GM12878 (cell line): ENCODE measurements around the gene SLC39A6. TPM values are rescaled to one million over a fixed set of nuclear protein-coding genes. Genes with fewer than 3 reads are reported as not detected.

Source experiments
- ATAC-seq: fragments of 200-7000 bp; cut with Tn5 transposase; 3 replicates; pipeline ENCODE4 v1.9.1; 2020; ENCODE audit warnings: mild to moderate bottlenecking, moderate library complexity
- BruUV-seq: library from RNA; stranded (reverse); fragments of 400-500 nt; replicated peaks from 2 replicates; lab custom pipeline; 2021; lab: Mats Ljungman, UMichigan
- CTCF ChIA-PET: fragments of 300-600 bp; sonication (Branson Sonifier 250); formaldehyde crosslinking; extraction: SDS; loops from one replicate; lab custom pipeline; 2021; ENCODE audit warnings: inconsistent platforms; lab: Yijun Ruan, JAX
- POLR2A ChIA-PET: fragments of 350-600 bp; formaldehyde crosslinking; extraction: SDS; loops from one replicate; lab custom pipeline; 2021; ENCODE audit warnings: inconsistent platforms; lab: Charles Lee
- RAD21 ChIA-PET: fragments of 300-600 bp; sonication (Branson Sonifier 250); formaldehyde crosslinking; loops from one replicate; lab custom pipeline; 2023; ENCODE audit warnings: antibody characterized with exemption; ENCODE audit not compliant: unreplicated experiment; lab: Charles Lee
- SMC1A ChIA-PET: fragments of 300-600 bp; sonication (Branson Sonifier 250); formaldehyde crosslinking; loops from one replicate; lab custom pipeline; 2023; ENCODE audit not compliant: unreplicated experiment, uncharacterized antibody; lab: Charles Lee
- DNase-seq: peaks from one replicate; pipeline ENCODE4 v3.0.0-alpha.2; 2011; ENCODE audit warnings: low read depth, low spot score
- FAIRE-seq: peaks from 3 replicates; lab custom pipeline; 2011; peaks lifted over from hg19 to GRCh38; lab: Jason Lieb, UNC
- H2AFZ ChIP-seq: 2 replicates; pipeline ENCODE4 v1.6.0; 2011; ENCODE audit warnings: low read depth, low read length, control low read depth; ENCODE audit not compliant: control insufficient read depth
- H3K27ac ChIP-seq: 2 replicates; pipeline ENCODE4 v1.5.1; 2011; ENCODE audit warnings: control low read depth; ENCODE audit not compliant: control insufficient read depth, insufficient read depth
- H3K27me3 ChIP-seq, 2 experiments: replicated peaks in 1 of 2; 2 replicates each; pipeline versions ENCODE4 v1.6.0 to v1.6.1; 2011; ENCODE audit warnings: low read length in 1 of 2; ENCODE audit not compliant: control insufficient read depth in 2 of 2, insufficient read depth in 2 of 2
- H3K36me3 ChIP-seq, 2 experiments: 2 replicates each; pipeline ENCODE4 v1.5.1; 2011; ENCODE audit warnings: low read length in 1 of 2; ENCODE audit not compliant: control insufficient read depth in 2 of 2, insufficient read depth in 2 of 2
- H3K4me1 ChIP-seq: 2 replicates; pipeline ENCODE4 v1.6.1; 2011; ENCODE audit warnings: mild to moderate bottlenecking, low read length, moderate library complexity, mixed read lengths; ENCODE audit not compliant: control insufficient read depth, insufficient read depth
- H3K4me2 ChIP-seq: 2 replicates; pipeline ENCODE4 v1.6.0; 2011; ENCODE audit warnings: control low read depth; ENCODE audit not compliant: control insufficient read depth, insufficient read depth
- H3K4me3 ChIP-seq: fragments of 200-600 bp; sonication (generic); 2 replicates; pipeline ENCODE4 v1.5.1; 2016
- H3K79me2 ChIP-seq: 2 replicates; pipeline ENCODE4 v1.6.0; 2011; ENCODE audit warnings: low read length; ENCODE audit not compliant: control insufficient read depth, insufficient read depth
- H3K9ac ChIP-seq: 2 replicates; pipeline ENCODE4 v1.8.0; 2011; ENCODE audit warnings: low read length, control low read depth, mixed read lengths; ENCODE audit not compliant: control insufficient read depth, insufficient read depth
- H3K9me3 ChIP-seq: replicated peaks from 3 replicates; pipeline ENCODE4 v1.5.1; 2011; ENCODE audit warnings: mild to moderate bottlenecking, low read length; ENCODE audit not compliant: control insufficient read depth, insufficient read depth
- H4K20me1 ChIP-seq: 2 replicates; pipeline ENCODE4 v1.6.0; 2011; ENCODE audit not compliant: control insufficient read depth, insufficient read depth
- BACH1 ChIP-seq: fragments of 450-650 bp; IDR thresholded peaks from 2 replicates; pipeline ENCODE4 v1.6.1; 2017; ENCODE audit warnings: mild to moderate bottlenecking, borderline replicate concordance
- CHD2 ChIP-seq: IDR thresholded peaks from 2 replicates; pipeline ENCODE4 v1.6.1; 2011; ENCODE audit warnings: low read depth, low read length, improper control_type of control experiment, borderline replicate concordance
- FOXM1 ChIP-seq: IDR thresholded peaks from 2 replicates; pipeline ENCODE4 v1.6.1; 2012; ENCODE audit warnings: low read depth, mild to moderate bottlenecking, inconsistent platforms, low read length, moderate library complexity
- HDGF ChIP-seq: fragments of 450-650 bp; IDR thresholded peaks from 2 replicates; pipeline ENCODE4 v1.6.1; 2016; ENCODE audit warnings: antibody characterized with exemption
- NBN ChIP-seq: fragments of 450-650 bp; IDR thresholded peaks from 2 replicates; pipeline ENCODE4 v1.6.1; 2016
- NFIC ChIP-seq: IDR thresholded peaks from 2 replicates; pipeline ENCODE4 v1.6.1; 2012; ENCODE audit warnings: low read depth, mild to moderate bottlenecking, inconsistent platforms, low read length, moderate library complexity
- NRF1 ChIP-seq: conservative IDR thresholded peaks from 2 replicates; pipeline ENCODE4 v1.6.1; 2011; ENCODE audit warnings: mild to moderate bottlenecking, low read depth, low read length, improper control_type of control experiment
- POU2F2 ChIP-seq: IDR thresholded peaks from 3 replicates; pipeline ENCODE4 v1.6.1; 2011; ENCODE audit warnings: low read depth, mild to moderate bottlenecking, low read length, borderline replicate concordance
- RB1 ChIP-seq: fragments of 450-650 bp; formaldehyde crosslinking; IDR thresholded peaks from 2 replicates; pipeline ENCODE4 v1.6.1; 2017; ENCODE audit warnings: mild to moderate bottlenecking, borderline replicate concordance
- SRF ChIP-seq, 2 experiments: IDR thresholded peaks; 2 replicates each; pipeline ENCODE4 v1.6.1; 2011; ENCODE audit warnings: low read depth in 2 of 2, low read length in 2 of 2, mild to moderate bottlenecking in 1 of 2, moderate library complexity in 1 of 2
- TCF3 ChIP-seq: IDR thresholded peaks from 2 replicates; pipeline ENCODE4 v1.6.1; 2012; ENCODE audit warnings: low read depth, mild to moderate bottlenecking, low read length, borderline replicate concordance; ENCODE audit not compliant: insufficient read depth
- ZSCAN29 ChIP-seq: fragments of 450-650 bp; IDR thresholded peaks from 2 replicates; pipeline ENCODE4 v1.6.1; 2017; ENCODE audit warnings: mild to moderate bottlenecking, moderate library complexity
- WGBS: methylation state at CpG from one replicate; pipeline ENCODE4 v1.1.6; 2016; ENCODE audit warnings: low lambda C conversion rate; ENCODE audit not compliant: insufficient replicate concordance, insufficient coverage; ENCODE audit errors: missing lambda C conversion rate; 5-methylcytosine and 5-hydroxymethylcytosine counted together
- in situ Hi-C: fragments of 300-500 bp; cut with MboI; formaldehyde crosslinking; loops from 9 replicates; pipeline ENCODE4 v1.14.3; 2018; ENCODE audit warnings: mixed read lengths
- intact Hi-C: fragments of 100-400 bp; cut with micrococcal nuclease; formaldehyde crosslinking; loops from one replicate; pipeline ENCODE4 v1.14.2; 2022; ENCODE audit not compliant: unreplicated experiment
- polyA plus RNA-seq, 11 experiments: library from polyadenylated mRNA; depleted of rRNA in 4 of 11; unstranded in 6 of 11; stranded (reverse) in 5 of 11; fragments of >200 nt; fragmentation: Nextera tagmentation in 4 of 11; fragmentation: Illumina TruSeq in 1 of 11; extraction: Ambion mirVana in 4 of 11; extraction: Trizol in 1 of 11; gene quantifications; 1 replicate in 1 of 11; 2 replicates in 10 of 11; pipeline versions ENCODE4 v1.2.1 to v1.2.3, GENCODE V29; 2011 to 2016; ENCODE audit warnings: inconsistent platforms in 2 of 11, missing spikeins in 2 of 11, low read depth in 1 of 11
- total RNA-seq, 4 experiments: library from RNA; depleted of rRNA in 3 of 4; stranded (reverse); fragments of >200 nt in 3 of 4; fragmentation: Illumina TruSeq in 1 of 4; extraction: Trizol in 1 of 4; gene quantifications; 2 replicates each; pipeline versions ENCODE4 v1.2.1 to v1.2.3, GENCODE V29; 2013 to 2021
- TF ChIP-seq, protein P1 (sequence below): IDR thresholded peaks from 2 replicates; pipeline ENCODE4 v1.6.1; 2012; ENCODE audit warnings: mild to moderate bottlenecking, low read depth, low read length
- TF ChIP-seq, protein P2 (sequence below): fragments of 450-650 bp; IDR thresholded peaks from 2 replicates; pipeline ENCODE4 v1.6.1; 2017; ENCODE audit warnings: mild to moderate bottlenecking, moderate library complexity
- TF ChIP-seq, protein P3 (sequence below): fragments of 450-650 bp; IDR thresholded peaks from 2 replicates; pipeline ENCODE4 v1.6.1; 2016; ENCODE audit warnings: mild to moderate bottlenecking

Gene SLC39A6
- total and polyA plus RNA-seq, 10 of the 15 experiments (the other 5 are each of a cell fraction or from before 2014, with no cell fraction given), result 12.4 to 65.9 (median 41.3) TPM

GRCh38 chr18:36131692-36132483, 2.7 kb upstream of the SLC39A6 start:
- Histone ChIP-seq H3K36me3 (no peaks in the 10 kb centered on the region; a peak in 1 of 4 replicates), H3K79me2 (peaks cover 73% of the 10 kb centered on the region), H3K4me2 (peak overlapping the region; percentile 85), H3K27ac (no peak overlapping the region), H3K27me3 (no peaks in the 10 kb centered on the region), H3K9ac (no peak overlapping the region), H3K4me3 (peak overlapping the region; percentile 85; the same call in 1 of the 2 replicates), H4K20me1 (no peaks in the 10 kb centered on the region), H3K9me3 (no peaks in the 10 kb centered on the region), H2AFZ (no peak overlapping the region), H3K4me1 (peaks cover 7% of the 10 kb centered on the region; the same call in 1 of the 2 replicates)
- no TSS peak for BruUV-seq
- POLR2A ChIA-PET, result interaction anchor here (0.6 kb wide), 1 partner anchor 17 kb away, joined by 7 read pairs; no protein-coding TSS in a partner anchor
- in situ Hi-C loops, result no loop called here
- RAD21 ChIA-PET, result interaction anchor here (1.8 kb wide), 1 partner anchor 152 kb away, joined by 4 read pairs; no protein-coding TSS in a partner anchor
- no peak for FAIRE-seq
- no peak for ATAC-seq
- SMC1A ChIA-PET, result interaction anchor here (0.6 to 1.6 kb wide), 4 partner anchors 10 to 641 kb away, joined by 3 to 5 read pairs (median 3); no protein-coding TSS in a partner anchor
- intact Hi-C loops, result no loop called here
- DNase-seq, result no peak
- CTCF ChIA-PET, result no interaction called here
- 98% methylated on average over 9 of the region's 9 CpGs for WGBS
- TF ChIP-seq POU2F2 (no peak), ZSCAN29 (no peak), NRF1 (no peak), CHD2 (no peak), SRF (IDR thresholded peaks at IDR 0.05; ENCODE audit: low read depth in 2 of 2, low read length in 2 of 2) (no peak), FOXM1 (no peak), TCF3 (no peak), HDGF (no peak), BACH1 (no peak), NFIC (no peak), RB1 (no peak), NBN (no peak)
- TF ChIP-seq, protein P1, sequence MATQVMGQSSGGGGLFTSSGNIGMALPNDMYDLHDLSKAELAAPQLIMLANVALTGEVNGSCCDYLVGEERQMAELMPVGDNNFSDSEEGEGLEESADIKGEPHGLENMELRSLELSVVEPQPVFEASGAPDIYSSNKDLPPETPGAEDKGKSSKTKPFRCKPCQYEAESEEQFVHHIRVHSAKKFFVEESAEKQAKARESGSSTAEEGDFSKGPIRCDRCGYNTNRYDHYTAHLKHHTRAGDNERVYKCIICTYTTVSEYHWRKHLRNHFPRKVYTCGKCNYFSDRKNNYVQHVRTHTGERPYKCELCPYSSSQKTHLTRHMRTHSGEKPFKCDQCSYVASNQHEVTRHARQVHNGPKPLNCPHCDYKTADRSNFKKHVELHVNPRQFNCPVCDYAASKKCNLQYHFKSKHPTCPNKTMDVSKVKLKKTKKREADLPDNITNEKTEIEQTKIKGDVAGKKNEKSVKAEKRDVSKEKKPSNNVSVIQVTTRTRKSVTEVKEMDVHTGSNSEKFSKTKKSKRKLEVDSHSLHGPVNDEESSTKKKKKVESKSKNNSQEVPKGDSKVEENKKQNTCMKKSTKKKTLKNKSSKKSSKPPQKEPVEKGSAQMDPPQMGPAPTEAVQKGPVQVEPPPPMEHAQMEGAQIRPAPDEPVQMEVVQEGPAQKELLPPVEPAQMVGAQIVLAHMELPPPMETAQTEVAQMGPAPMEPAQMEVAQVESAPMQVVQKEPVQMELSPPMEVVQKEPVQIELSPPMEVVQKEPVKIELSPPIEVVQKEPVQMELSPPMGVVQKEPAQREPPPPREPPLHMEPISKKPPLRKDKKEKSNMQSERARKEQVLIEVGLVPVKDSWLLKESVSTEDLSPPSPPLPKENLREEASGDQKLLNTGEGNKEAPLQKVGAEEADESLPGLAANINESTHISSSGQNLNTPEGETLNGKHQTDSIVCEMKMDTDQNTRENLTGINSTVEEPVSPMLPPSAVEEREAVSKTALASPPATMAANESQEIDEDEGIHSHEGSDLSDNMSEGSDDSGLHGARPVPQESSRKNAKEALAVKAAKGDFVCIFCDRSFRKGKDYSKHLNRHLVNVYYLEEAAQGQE, result no peak
- TF ChIP-seq, protein P2, sequence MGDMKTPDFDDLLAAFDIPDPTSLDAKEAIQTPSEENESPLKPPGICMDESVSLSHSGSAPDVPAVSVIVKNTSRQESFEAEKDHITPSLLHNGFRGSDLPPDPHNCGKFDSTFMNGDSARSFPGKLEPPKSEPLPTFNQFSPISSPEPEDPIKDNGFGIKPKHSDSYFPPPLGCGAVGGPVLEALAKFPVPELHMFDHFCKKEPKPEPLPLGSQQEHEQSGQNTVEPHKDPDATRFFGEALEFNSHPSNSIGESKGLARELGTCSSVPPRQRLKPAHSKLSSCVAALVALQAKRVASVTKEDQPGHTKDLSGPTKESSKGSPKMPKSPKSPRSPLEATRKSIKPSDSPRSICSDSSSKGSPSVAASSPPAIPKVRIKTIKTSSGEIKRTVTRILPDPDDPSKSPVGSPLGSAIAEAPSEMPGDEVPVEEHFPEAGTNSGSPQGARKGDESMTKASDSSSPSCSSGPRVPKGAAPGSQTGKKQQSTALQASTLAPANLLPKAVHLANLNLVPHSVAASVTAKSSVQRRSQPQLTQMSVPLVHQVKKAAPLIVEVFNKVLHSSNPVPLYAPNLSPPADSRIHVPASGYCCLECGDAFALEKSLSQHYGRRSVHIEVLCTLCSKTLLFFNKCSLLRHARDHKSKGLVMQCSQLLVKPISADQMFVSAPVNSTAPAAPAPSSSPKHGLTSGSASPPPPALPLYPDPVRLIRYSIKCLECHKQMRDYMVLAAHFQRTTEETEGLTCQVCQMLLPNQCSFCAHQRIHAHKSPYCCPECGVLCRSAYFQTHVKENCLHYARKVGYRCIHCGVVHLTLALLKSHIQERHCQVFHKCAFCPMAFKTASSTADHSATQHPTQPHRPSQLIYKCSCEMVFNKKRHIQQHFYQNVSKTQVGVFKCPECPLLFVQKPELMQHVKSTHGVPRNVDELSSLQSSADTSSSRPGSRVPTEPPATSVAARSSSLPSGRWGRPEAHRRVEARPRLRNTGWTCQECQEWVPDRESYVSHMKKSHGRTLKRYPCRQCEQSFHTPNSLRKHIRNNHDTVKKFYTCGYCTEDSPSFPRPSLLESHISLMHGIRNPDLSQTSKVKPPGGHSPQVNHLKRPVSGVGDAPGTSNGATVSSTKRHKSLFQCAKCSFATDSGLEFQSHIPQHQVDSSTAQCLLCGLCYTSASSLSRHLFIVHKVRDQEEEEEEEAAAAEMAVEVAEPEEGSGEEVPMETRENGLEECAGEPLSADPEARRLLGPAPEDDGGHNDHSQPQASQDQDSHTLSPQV, result no peak
- TF ChIP-seq, protein P3, sequence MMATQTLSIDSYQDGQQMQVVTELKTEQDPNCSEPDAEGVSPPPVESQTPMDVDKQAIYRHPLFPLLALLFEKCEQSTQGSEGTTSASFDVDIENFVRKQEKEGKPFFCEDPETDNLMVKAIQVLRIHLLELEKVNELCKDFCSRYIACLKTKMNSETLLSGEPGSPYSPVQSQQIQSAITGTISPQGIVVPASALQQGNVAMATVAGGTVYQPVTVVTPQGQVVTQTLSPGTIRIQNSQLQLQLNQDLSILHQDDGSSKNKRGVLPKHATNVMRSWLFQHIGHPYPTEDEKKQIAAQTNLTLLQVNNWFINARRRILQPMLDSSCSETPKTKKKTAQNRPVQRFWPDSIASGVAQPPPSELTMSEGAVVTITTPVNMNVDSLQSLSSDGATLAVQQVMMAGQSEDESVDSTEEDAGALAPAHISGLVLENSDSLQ, result no peak
